HG03432 (cell line): ENCODE results near the gene CLSTN2.

Experiments
- ATAC-seq: cut with Tn5 transposase; IDR thresholded peaks from one replicate; pipeline ENCODE4 v1.9.1; 2021; ENCODE audit warnings: mild to moderate bottlenecking, moderate library complexity; ENCODE audit not compliant: unreplicated experiment

The CLSTN2 gene

DNA sequence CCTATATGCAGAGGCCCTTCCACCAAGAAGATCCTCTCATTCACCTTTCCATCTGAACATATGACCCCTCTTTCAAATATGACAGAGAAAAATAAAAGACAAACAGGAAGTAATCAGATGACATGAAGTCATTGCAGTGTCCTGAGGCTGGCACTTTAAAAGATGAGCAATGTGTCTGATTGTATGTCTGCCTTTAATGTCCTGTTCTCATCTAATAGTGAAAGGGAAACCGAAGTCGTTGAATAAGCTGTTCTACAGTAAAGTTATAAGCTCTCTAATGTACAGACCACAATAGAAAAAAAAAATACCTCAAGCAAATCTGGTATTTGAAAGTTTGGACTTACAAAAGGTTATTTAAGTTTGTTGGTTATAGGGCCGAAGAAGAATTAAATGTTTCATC, 243.0 kb downstream of the CLSTN2 start:
- ATAC-seq, result peak; percentile 60

DNA sequence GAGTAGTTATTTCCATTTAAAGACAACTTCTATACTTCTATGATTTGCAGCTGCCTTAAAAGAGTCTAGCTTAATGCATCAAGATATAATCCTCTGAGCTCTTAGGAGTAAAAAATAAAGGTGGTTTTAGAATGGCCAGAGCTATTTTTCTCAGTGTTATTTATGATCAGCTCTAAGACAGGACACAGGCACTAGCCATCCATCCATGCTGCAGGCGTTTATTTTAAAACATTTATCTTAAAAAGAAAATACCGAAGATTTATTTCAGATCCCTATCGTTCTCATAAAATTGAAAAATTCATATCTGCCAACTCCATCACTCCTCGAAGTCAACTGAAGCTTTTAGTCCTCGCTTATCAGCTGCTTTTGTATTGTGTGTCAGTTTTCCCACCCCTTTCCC, 243.5 kb downstream of the CLSTN2 start:
- no peak for ATAC-seq

DNA sequence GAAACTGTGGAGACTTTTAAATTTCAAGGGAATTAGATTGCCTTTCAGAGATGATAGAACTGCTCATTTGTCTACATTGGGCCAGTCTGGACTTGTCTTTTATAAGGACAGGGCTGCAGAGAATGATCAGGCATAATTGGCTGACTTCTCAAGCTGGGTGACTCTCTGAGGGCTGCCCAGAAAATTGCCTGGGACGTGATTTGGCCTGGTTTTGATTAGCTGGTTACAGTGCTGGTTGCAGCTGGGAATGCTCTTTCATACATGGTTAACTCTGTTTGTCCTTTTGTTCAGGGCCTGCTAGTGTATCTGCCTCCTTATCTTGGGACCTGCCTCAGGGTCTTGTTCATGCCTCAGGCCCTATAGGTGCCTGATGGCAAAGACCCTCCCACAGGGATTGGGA, 245.6 kb downstream of the CLSTN2 start:
- no peak for ATAC-seq

DNA sequence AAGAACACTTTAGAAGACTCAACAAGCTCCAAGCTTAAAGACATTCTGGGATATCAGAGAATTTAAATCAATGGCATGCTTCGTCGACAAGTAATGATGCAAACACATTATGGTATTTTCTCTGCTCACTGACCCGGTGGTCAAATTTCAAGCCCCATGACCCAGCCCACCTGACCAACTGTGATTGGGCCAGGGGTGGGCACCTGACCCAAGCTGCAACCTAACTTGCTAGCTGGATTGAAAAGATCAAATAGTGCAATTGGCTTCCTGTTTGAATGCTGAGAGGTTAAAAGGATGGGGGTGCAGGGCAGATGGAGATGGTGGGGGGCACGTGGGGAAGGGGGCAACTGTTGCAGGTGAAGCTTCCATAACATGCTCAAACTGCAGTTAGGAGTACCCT, 250.4 kb downstream of the CLSTN2 start:
- ATAC-seq, result no peak

DNA sequence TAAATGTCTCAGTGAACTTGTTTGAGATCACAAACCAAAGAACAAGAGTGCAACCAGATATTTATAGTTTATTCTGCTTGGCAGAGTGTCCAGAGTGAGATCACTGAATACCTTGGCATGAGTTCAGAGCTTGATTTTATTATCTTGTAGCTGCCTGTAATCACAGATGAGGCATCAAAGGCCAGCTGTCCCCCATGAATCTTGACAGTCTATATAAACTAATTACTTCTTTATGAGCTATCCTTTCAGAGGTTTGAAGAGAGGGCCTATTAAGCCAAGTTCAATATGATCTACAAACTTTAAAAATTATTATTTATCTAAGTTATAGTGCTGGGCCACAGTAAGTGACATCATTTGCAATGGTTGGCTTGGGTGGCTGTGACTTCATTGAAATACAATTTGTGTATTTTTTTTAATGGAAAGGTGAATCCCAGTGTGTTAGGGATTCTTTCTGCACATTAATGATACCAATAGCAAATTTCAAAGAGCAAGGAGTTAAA, 251.5 kb downstream of the CLSTN2 start:
- ATAC-seq, result no peak

DNA sequence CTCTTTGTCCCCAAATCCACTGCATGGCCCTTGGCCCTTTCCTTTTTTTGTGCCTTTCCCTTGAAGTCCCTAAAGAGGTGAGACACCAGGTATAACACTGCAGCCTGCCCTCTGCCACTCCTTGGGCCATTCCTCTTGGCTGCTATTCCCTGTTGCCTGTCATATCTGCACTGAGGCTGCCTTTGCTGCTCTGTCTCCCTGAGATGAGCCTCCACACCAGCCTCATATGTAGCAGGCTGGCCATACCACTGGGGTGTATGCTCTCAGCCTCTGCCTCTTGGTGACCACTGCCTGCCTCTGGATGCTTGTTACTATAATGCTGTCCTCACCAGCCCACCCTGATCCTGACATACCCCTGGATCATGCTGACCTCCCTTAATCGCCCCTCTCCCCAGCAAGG, 252.0 kb downstream of the CLSTN2 start:
- no peak for ATAC-seq

DNA sequence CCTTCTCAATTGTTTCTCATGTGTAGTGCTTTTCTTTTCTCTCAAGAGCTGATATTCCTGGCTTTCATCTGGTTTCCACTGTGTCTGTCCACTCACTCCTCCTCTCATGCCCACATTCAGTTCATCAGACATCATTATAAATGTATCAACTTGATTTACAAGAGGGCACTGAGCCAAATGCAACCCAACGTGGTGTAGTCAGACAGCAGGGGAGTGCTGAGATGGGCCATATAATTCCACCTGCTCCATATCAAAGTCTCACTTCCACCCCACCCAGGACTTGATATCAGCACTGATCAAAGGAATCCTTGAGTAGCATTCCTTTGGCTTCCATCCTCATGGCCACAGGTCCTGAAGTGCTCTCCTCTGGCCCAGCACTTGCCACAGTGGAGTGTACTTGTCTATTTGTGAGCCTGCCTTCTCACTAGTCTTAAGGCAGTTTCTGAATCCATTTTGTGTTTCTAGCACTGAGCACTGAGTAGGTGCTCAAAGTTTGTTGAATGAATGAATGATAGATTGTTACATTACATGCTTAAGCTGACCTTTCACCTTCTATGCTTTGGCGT, 252.8 kb downstream of the CLSTN2 start:
- ATAC-seq, result no peak

DNA sequence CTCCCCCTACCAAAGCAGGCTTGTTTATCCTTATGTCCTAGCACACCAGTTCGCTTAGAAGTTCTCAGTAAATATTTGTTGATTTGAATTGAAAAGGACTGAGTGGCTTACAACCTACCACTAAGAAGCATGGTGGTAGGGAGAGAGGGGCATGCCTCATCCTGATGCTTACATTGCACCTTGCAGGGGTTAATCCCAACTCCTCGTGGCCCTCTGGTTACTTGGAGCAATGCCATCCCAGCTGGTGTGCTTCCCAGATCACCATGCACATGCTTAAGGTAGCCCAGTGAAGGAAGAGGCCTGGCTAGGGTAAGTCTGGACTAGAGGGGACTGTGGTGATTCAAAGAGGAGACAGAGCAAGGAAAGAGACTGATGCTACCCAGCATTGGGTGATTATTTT, 253.3 kb downstream of the CLSTN2 start:
- ATAC-seq, result no peak

DNA sequence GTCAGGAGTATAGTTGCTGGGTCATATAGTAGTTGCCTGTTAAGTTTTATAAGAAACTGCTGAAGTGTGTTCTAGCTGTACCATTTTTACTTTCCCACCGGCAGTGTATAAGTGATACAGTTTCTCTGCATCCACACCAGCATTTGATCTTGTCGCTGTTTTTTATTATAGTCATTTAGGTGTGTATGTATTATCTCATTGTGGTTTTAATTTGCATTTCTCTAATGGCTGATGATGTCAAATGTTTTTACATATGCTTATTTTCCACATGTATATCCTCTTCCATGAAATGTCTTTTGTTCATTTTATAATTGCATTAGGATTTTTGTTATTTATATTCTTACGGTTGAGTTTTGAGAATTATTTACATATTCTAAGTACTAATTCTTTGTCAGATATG, 254.3 kb downstream of the CLSTN2 start:
- no peak for ATAC-seq

DNA sequence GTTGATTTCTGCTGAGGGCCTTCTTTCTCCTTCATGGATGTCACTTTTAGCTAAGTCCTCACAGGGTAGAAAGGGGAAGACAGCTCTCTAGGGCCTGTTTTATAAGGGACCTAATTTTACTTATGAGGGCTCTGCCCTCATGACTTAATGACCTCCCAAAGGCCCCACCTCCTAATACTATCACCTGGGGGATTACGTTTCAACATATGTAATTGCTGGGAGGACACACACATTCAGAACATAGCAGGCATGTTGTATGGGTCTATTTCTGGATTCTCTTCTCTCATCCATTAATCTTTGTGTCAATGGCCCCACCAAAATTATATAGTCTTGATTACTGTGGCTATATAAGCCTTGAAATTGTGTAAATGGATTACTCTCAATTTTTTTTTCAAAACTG, 255.0 kb downstream of the CLSTN2 start:
- no peak for ATAC-seq

DNA sequence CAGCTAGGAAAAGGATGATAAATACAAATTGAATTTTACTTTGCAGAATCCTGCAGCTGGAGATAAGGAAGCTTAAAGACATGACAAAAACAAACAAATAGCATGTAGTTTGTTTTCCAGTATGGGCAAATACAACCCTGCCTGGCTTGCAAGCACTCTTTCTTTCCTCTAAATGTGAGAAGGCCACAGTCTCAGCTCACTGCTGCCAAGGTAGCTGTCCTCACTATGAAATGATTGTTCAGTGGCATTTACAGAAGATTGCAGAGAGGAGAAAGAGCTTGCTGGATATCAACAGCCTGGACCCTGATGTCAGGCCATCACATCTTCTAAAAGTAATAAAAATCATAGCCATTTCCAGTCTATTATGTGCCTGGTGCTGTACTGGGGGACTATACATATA, 262.0 kb downstream of the CLSTN2 start:
- ATAC-seq, result no peak

DNA sequence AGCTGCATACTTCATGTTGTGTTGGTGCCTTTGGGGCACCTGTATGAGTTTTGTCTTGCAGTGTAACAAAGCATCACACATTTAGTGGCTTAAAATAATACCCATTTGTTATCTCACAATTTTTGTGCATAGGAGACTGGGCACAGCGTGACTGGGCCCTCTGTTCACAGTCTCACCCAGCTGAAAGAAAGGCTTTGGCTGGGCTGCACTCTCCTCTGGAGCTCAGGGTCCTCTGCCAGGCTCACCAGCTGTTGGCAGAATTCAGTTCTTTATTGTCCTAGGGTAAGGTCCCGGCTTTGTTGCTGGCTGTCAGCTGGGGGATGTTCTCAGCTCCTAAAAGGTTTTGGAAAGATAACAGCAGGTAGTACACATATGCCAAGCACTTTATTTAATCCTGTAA, 263.3 kb downstream of the CLSTN2 start:
- ATAC-seq, result no peak

DNA sequence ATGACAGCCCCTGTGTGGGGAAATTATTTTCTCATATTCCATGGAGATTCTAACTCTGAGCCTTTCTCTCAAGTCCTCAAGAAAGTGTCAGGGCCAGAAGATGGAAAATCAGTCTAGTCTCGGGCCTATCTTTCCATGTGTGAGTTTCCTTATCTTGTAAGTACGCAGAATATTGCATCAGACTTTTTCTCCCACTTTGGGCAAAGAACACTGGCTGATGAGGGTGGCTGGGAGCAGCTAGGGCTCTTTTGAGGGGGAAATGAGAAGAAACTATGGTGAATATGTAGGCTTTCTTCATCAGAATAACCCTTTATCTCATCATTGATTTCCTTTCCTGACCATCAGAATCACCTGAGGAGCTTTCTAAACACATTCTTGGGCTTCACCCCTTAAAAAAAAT, 264.0 kb downstream of the CLSTN2 start:
- no peak for ATAC-seq

DNA sequence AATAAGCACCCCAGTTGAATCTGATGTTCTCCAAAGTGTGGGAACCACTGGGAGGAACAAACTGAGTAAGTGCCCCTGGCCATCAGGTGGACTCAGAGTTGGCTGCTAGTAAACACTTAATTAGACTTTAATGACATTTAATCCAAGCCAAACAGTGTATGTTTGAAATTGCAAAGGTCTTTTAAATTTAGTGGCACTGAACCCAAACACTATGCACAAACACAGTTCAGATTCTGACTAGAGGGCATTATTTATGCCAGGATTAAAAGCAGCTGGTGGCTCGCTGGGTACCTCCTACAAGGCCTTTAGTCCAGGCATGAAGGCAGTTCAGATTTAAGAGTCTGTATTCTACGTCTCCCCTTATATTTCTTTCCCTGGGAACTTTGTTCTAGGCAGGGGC, 264.8 kb downstream of the CLSTN2 start:
- ATAC-seq, result no peak

DNA sequence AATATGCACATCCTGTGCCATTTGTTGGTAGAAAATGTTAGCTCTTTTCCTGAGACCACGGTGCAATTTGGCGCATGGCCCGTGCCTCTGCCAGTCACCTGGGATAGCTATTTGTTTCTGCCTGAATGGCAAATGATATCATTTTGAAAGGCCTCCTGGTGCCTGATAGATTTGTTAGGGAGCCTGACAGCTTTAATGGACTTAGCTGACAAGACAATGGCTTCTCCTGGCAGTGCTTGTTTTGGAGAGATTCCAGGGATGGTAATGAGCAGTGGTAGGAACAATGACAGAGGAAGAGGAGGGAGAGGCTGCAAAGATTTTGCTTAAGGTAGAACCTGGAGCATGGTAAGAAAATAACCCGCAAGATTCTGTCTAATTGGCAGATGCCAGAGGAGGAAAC, 268.5 kb downstream of the CLSTN2 start:
- no peak for ATAC-seq

DNA sequence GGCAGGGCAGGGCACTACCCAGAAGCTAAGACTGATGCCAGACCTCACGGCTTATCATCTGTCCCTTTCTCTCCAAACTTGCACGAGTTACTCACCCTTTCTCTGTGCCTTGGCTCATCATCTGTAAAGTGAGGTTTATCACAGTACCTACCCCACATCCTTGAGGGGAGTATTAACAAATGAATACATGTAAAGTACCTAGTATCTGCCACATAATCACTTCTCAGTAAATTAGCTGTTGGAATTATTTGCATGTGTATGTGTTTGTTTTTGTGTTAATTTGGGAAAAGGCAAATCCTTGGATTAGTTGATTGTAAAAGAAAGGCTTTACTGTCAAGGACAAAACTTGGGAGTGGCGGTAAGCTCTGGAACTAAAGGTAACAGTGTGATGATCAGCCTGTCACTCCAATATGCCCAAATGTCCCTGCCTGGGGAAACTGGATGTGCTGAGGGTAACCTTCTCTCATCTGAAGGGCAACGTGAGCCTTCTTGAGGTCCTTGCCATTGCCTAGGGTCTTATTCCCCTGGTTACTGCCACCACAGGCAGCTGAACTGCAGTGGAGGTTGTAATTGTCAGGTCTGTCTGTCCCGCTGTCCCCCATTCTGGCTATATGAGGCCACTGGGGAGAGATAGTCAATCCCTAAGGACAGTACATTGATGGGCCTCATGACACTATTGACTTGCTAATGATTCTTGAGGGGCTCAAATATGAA, 269.4 kb downstream of the CLSTN2 start:
- ATAC-seq, result no peak

DNA sequence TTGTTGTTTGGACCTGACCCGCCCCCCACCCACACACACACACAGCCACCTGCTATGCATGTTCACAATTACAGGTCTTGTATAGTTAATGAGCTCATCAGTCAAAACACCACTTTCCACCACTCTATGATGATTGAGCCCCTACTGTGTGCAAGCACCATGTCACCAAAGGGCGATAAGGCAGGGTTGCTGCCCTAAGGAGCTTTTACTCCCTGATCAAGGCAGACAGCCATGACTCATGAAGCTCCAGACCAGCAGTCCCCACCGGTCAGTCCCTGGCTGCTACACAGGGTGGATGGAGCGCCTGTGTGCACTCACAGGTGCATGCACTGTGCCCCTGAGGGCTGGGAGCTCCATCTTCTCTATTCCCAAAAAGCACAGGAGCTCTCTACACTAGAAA, 270.6 kb downstream of the CLSTN2 start:
- no peak for ATAC-seq

DNA sequence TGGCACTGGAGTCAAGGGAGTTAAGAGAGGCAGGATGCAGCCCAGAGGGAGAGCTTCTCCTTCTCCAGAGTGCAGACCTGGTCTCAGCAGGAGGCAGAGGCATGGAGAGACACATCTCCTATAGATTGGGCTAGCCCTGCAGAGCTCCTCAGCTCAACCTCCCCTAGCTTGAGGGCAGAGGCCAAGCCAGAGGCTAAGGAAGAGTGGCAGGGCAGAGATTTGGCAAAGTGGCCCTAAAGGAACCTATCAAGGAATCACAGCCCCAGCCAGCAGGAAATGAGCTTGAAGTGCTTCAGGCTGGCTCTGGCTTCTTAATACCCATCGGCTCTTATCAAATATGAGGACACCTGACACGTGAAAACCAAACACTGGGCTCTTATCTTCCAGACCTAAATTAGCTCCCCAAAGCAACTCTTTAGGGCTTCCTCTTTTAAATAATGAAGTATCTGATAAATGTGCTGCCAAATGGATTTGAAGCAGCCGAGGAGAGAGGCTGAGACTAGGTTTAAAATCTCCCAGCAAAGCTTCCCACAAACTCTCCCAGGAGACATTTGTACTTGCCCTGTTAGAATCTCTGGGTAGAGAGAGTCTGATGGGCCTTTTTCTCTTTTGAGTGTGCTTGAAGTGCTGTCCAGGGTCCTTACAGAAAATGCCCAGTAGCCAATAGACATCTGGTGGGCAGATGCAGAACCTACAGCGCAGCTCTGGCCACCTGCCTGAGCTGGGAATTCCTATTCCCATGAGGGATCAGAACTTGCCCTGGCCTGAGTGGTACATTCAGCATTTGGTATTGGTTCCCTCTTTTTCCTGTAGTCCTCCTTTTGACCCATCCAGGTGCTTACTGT, 271.4 kb downstream of the CLSTN2 start:
- no peak for ATAC-seq

DNA sequence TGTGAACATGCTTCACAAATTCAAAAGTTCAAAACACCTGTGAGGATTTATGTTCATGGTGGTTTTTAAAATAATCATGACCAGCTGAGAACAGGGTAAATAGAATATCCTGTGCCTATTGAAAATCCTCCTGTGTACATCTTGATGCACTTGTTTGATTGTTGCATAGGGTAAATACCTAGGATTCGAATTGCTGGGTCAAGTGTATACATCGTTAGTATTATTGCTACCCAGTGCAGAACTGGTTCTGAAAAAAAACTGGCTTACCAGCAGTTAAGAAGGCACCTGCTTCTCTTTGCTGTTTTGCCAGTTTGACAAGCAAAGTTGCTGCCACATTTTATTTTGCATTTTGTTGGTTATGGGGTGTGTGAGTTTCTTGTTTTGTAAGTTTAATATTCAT, 272.6 kb downstream of the CLSTN2 start:
- ATAC-seq, result no peak

DNA sequence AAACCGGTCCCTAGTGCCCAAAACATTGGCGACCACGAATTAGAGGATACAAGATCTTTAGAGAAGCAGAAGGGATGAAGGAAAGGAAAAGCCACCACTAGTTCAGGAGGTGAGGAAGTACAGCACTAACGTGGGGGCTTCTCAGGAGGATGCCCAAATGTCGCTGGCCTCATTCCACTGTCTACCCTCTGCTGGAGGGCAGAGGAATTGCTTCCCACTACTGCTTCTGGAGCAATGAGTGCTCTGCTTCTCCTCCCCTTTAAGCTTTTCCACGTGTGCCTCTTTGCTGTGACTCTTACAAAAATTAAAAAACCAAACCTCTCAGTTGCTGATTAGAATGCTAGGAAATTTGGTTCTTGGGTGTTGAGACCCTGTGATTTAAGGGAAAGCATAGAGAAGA, 281.3 kb downstream of the CLSTN2 start:
- ATAC-seq, result no peak

DNA sequence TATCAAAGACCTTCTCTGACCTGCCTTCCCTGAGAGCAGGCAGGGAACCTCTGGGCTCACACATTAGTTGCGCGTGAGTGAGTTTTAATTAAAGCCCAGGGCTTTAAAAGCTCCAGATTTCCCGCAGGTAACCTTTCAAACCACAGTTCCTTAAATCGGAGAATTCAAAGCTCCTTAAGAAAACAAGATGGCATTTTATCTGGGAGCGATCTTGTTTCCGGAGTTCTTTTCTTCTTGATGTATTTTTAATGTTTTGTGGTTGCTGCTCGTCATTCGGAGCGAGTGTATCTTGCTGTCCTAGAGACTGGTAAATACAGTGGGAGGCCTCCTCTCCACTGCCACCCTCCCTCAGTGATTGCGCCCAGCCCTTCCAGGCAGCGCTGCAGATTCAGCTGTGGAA, 284.3 kb downstream of the CLSTN2 start:
- ATAC-seq, result no peak

DNA sequence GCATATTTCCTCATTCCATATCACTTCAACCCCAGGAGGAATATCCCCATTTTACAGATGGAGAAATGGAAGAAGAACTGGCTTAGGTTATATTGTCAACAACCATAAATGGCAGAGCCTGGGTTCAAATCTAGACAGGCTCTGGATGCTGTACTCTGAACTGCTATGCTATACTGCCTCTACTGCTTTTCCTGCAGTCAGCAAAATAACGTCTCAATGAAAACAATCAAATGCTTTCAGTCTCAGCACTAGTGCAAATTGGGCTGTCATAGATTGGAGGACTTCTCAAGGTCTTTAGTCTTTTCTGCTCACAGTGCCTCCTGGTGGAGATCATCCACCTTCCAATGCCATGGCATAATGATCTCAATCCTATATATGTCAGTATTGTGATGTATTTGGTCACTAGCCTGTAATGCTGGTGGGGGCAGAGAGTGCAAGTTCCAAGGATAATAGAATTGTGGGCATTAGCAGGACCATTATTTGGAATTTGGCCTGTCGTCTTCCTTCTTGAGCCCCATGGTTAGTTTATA, 285.0 kb downstream of the CLSTN2 start:
- ATAC-seq, result no peak
